ENCODE measurements around the gene TCERG1L.
A peak's percentile ranks its signal among the peaks of the same experiment; 100 is the strongest.
"Not testable (repeated sequence)": the region's sequence is repeated elsewhere in the genome, so short reads cannot be mapped to it uniquely, and the experiment has no call there.

TCERG1L gene

DNA sequence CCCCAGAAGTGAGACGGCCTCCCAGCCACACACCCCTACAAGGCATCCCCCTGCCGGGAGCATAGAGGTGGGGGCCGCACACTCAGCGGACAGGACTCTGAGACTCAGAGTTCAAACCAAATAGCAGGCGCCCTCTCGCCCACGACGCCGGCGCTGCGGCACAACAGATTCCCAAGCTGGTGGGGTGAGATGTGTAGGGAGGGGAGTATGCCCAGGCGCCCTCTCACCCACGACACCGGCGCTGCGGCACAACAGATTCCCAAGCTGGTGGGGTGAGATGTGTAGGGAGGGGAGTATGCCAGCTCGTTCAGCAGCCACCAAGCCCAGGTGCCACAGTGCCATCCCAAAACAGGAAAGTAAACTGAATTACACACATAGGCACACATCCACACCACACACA lies 64.7 kb downstream of the TCERG1L start:
- no peak for DNase-seq

DNA sequence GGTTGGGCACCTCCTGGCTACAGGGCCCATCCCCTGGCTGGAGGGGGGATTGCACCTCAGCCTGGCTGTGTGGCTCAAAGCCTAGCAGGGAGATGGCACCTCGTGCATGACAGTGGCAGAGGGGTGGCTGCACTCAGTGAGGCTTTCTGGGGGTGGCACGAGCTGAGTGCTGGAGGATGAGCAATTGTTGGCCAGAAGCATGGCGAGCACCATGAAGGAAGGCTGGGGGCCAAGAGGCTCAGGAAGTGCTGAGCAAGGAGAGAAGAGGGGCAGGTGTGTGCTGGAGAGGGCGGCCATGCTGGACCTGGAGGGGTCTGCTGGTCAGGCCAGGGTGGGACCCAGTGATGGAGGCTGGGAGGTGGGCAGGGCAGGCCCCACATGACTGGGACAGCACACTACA lies 65.4 kb downstream of the TCERG1L start:
- no peak for DNase-seq

DNA sequence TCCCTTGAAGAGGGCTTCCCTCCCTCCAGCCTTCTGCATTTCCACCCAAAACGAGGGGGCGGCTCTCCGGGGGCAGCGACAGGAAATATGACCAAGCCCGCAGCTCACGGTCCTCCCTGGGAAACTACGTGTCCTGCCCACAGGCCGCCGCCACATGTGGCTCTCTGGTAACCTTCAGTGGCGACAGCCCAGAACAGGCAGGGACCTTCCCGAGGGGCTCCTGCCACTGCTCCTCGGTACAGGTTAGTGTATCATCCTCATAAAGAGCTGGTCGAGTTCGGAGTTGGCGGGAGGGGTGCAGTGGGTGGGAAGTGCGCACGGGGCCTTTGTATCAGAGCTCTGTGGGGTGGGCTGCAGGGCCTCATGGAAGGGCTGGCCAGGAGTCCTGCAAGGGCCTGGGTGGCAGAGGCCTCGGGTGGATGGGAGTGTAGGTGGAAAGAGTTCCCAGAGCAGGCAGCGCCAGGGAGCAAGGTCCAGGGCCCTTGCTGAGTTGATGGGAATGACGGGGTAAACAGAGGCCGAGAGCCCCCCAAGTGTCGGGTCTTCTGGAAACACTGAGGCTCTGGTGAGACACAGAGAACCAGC lies 66.0 kb downstream of the TCERG1L start:
- no peak for DNase-seq

DNA sequence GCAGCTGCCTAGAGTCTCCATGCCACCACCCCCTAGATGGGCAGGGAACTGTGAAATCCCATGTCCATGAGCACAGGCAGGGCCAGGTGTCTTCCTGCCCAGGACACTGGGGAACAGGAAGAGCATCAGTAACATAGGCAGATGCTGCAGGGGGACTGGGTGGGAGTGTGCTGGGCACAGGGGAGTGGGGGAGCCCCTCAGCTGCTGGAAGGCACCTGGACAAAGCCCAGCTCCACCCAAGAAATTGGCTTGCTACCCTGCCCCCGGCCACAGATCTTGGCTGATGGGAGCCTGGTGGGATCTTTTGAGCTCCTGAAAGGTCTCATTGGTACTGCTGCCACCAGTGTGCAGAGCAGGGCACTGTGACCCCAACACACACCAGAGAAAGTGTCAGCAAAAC lies 66.7 kb downstream of the TCERG1L start:
- DNase-seq = no peak

DNA sequence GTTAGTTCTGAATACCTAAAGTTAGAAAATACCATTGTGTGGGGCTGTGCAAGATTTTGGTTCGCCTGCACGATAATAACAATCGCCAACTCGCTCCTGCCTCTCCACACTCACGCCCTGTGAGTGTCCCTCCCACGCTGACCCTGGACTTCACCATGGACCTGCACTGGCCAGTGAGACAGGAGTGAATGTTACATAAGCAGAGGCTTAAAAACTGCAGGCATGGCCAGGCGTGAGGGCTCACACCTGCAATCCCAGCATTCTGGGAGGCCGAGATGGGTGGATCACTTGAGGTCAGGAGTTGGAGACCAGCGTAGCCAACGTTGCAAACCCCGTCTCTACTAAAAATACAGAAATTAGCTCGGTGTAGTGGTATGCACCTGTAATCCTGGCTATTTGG lies 68.4 kb downstream of the TCERG1L start:
- no peak for DNase-seq

DNA sequence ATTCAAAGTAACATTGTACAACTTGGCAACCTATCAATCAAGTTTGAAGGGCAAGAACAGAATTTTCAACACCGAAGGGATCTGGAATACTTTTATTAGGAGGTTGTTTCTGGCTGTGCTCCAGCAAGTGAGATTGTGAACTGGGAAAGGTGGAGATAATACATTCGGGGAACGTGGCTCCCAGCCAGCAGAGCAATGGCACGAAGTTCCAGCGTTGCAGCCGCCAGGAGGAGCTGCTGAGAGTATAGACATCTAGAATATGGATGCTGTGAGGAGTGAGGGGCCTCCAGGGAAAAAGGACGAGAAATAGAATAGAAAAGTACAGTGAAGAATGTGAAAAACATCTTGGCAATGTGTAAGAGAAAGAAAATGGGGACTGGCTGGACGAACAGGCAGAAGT lies 69.5 kb downstream of the TCERG1L start:
- DNase-seq = peak; percentile 6

DNA sequence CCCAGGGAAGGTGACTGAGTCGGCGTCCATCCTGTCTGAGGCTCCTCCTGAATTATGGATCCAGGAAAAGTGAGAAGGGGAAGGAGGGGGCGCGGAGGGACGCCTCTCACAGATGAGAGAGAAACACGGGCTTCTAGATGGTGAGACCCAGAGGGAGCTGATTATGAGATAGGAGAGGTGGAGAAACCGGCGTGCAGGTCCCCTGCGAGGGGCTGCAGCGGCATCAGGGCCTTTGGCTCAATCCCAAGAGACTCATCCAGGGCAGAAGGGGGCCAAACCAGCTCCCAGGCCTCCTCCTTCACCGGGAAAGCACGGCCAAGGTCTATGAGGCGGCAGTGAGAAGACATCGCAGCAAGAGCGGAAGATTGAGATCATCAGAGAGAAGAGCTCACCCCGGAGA lies 70.8 kb downstream of the TCERG1L start:
- no peak for DNase-seq

DNA sequence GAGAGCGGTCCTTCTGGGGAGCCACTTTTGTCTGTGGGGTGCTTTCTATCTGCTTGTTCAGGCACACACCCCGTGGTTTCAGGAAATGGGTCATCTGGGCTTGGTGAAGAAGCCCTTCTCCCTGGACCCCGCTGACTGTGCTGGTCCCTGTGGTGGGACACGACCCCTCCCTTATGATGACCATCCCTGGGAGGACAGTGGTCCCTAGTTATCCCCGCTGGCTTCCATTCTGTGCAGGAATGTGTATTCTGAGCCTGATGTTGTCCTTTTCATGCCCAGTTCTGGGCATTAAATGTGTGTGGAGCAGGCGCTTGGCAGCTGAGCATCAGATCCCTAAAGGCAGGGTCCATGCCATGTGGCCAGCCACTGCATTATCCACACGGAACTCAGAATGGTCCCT lies 71.6 kb downstream of the TCERG1L start:
- DNase-seq = no peak

DNA sequence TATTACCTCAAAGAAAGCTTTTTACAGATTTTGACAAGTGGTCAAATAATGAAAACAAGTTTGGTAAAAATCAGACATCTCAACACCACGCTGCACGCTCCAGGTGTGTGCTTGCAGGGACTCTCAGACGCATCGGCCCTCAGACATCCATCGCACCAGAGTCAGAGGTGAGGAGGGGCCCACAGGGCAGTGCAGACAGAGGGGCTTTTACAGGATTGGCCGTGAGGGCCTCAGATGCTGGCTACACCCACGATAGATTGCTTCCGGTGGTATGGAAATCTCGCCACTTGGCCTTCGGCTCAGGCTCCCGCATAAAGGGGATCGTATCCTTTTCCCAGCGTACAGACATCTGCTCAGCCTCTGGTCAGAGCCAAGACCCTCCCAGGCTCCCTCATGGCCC lies 72.1 kb downstream of the TCERG1L start:
- no peak for DNase-seq

DNA sequence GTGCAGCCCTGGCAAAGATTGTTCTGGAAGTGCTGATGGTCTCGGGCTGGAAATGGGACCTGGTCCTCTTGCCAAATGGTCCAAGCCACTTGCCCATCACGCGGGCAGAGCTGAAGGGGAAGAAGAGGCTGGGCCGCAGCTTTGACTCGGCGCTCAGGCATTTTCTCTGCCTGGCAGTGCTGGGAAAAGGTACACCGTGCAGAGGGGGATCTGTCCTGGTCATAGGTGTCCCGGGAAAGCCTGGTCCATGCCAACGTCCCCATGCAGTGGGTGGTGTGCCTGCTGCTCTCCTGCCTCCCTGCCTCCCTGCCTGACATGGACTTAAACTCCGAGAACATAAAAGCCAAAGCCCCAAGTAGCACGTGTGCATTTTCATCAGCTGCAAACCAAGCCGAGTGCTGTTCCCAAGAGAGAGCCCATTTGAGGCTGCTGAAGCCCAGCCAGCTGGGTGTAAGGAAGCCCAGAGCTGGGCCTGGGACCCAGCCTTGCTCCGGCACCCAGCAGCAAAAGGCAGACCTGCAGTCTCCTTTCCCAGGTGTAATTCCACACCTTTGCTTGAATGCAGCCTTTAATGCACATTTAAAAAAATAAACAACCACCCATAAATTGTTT lies 72.7 kb downstream of the TCERG1L start:
- no peak for DNase-seq

DNA sequence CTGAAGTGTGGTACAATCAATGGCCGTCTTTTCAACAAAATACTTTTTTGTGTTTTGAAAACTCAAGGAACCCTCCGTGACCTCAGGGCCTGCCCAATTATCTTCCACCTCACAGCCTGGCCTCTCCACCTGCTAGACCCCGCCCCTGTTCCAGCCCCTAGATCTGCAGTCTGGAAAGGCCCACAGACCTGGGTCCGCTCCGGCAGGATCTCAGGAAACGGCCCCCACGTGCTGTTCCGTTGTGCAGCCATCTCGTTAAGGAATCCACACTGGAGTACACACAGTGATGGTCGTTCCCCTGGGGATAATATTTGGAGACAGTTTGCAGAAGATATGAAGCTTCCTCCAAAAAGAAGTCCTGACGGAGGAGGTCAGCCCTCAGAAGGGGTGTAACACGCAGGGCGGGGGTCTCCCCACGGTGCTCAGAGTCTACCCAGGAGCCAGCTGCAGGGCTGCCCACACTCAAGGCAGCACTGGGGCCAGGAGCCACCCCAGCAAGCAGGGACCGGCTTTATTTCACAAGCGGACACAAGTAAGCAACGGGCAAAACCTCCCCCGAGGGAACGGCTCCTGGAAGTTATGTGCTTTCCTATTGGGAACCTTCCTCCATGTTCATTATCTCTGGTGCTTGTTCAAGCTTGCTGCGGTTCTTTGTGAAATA lies 73.4 kb downstream of the TCERG1L start:
- no peak for DNase-seq

DNA sequence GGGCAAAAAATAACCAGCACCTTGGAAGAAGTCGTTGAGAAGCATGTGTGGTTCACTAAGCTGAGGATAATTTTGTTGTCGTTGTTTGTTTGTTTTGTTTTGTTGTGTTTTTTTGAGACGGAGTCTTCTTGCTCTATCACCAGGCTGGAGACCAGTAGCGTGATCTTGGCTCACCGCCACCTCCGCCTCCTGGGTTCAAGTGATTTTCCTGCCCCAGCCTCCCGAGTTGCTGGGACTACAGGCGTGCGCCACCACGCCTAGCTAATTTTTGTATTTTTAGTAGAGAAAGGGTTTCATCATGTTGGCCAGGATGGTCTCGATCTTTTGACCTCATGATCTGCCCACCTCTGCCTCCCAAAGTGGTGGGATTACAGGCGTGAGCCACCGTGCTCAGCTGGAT lies 76.9 kb downstream of the TCERG1L start:
- not testable (repeated sequence) for DNase-seq

DNA sequence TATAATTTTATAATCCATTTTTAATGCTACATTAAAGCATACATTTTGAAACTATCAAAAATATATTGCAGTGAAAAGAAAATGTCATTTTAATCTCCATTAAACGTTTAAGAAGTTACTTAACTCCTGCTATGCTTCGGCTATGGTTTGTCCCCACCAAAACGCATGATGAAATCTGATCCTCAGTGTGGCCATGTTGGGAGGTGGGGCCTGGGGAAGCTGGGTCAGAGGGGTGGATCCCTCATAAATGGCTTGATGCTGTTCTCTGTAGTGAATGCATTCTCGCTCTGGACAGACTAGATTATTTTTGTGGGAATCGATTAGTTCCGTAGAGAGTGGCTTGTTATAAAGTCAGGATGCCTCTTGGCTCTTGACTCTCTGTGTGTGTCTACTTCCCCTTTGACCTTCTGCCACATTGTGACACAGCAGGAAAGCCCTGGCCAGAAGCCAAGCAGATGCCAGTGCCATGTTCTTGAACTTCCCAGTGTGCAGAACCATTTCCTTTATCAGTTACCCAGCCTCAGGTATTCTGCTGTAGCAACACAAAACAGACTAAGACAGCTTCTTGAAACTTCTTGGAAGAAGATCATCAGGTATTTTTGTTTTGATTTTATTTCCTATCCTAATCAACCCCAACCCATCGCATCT lies 77.8 kb downstream of the TCERG1L start:
- DNase-seq = peak; percentile 14

DNA sequence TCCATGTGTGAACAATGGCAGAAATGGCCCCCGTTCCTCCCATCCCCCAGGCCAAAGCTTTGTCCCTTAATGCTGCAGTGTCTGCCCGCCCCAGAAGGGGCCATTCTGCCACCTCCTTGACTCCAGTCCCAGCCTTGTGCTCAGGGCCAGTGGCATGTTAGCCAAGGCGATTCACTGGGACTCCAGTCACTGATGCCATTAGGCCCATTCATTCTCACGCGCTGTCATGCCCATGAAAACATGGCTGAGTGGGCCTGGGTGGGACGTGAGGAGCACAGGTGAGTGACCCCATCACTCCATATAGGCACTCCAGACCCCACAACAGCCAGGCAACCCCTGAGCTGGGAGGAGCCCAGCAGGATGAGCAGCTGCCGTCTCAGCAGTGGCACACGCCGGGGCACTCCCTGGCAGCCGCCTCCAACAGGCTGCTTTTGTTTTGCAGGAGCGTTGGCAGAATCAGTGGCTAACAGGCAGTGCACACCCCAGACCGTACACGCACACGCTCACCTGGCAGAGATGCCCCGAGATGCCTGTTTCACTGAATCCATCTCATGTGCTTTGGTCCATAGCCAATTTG lies 79.5 kb downstream of the TCERG1L start:
- DNase-seq = peak; percentile 74

DNA sequence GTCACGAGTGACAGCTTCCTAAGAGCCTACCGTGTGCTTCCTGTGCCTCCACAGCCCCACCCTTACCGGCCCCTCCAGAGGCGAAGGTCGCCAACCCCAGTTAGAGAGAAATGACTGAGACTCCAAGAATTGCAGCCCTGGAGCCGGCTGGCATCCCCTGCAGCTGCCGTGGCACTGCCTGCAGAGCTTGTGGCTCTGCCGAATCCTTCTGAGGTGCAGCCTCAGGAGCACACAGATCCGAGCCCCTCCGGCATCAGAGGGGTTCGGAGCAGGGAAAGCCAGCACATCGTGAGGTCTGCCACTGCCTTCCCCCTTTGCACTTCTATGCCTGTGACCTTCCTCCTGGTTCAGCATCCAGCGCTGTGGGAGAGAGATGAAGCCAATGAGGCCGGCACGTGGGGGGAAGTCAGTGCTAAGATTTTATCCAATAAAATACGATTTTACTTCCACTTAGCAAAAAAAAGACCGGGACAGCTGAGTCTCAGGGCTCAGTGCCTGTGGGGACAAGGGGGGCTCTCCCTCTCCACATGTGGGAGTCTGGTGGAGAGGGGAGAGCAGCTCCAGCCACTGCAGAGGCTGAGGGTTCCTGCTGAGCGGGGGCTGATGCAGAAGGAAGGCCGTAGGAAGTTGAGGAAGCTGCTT lies 80.1 kb downstream of the TCERG1L start:
- no peak for DNase-seq

DNA sequence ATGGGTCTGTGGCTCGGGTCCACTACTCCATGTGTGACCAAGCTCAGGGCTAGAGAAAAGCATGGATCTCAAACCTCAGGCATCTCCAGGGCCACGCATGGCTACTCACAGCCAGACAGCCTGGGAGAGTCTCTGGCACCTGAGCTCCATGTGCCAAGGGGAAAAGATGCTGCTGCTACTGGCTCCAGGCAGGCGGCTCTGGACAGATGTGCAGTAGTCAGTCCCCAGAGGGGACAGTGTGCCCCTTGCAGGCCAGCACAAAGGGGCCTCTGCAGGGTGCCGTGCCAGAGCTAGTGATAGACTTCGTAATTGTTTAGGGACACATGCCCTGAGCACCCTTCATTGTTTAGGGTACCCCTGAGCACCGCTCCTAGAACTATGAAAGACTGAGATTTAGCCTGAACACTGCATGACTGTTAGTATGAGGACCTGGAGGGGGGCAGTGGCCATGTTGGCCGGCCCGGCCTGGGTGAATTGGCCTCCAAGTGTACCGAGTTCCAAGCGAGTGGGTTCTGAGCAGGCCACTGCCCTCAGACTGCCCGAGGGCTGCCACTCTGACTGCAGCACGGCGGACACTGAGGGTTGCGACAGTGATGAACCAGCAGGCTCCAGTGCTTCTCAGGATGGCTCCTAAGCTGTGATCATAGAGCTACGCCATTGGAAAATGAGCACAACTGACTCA lies 80.7 kb downstream of the TCERG1L start:
- no peak for DNase-seq

DNA sequence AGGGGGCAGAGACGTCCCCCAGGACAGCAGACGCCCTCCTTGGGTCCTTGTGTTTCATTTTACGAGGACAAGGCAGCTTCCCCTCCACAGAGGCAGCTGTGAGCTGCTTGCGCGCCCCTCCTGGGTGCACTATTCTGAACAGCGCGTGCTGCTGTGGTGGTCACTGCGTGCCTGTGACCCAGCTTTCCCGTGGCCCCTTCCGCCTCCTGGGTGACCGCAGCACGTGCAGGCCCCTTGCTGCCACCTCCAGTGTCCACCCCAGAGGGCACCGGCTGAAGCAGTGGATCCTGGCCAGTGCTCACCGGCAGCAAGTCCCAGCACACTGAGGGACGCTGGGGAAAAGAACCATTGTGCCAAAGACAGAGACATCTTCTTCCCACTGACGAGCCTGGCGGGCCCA lies 81.4 kb downstream of the TCERG1L start:
- DNase-seq = no peak

DNA sequence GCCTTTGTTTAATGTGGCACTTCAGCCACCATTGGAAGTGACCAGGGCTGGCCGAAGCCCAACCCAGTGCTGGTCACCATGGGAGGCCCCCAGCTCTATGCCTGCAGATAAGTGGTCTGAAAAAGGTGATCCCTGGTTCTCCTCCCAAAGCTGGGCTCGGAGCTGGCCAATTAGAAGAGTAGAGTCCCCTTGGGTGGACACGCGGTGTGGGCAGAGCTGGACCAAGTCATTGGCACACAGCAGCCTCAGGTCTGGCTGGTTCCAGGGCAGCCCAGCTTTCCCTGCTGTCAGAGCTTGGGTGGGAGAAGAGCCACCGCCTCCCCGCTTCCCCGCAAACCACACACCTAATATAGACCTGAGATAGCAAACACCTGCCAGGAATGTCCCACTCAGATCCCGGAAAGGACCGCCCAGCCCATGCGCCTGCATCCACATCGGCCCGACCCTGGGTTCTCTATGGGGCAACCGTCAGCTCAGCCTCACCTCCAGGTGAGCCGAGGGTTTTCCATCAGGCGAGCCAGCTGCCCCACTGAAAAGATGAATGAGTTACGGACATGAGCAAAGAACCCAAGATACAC lies 84.3 kb downstream of the TCERG1L start:
- DNase-seq = no peak

DNA sequence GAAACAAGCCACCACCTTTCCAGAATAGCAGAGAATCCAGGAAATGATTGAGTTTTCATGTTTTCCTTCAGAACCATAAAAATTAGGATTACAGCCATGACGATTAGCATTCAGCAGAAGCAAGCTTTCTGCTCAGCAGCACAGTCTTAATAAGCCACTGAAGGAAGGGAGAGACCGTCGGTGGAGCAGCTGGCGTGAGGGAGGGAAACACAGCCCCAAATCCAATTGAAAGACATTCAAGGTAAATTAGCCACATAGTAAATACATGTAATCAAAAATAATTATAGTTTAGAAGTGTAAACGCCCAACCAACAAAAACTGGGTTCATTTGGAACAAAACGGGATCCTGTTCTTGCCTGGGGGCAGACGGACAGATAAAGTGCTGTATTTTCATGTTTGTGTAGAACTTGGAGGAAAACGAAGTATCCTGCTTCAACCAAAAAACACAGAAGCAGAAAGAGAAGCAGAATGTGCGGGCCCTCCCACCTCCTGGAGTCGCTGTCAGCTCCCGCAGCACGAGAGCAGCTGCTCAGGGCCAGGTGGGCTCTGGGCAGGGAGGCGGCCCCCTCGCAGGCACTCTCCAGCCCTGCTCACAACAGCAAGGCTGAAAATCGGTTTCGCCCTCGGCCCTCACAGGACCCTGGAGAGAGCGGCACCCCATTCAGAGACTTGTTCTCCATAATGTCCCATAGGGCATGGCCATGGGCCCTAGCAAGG lies 84.9 kb downstream of the TCERG1L start:
- peak; percentile 37 for DNase-seq

DNA sequence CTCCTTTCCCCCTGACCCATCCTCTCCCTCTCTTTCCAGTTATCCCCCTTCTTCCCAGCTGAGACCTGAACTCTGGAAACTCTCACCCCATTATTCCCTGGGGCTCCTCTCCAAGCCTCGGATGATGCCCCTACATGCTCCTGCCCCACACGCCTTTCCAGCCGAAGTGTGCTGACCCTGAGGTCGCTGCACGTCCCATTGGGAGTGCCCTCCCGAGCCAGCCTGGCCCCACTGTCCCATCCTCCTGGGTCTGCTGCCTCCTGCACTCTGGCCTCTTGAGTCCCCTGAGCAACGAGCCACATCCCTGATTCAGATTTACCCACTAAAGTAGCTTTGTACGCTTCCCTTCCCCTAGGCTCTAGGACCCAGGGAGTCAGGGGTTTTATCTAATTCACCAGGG lies 87.4 kb downstream of the TCERG1L start:
- DNase-seq = no peak

DNA sequence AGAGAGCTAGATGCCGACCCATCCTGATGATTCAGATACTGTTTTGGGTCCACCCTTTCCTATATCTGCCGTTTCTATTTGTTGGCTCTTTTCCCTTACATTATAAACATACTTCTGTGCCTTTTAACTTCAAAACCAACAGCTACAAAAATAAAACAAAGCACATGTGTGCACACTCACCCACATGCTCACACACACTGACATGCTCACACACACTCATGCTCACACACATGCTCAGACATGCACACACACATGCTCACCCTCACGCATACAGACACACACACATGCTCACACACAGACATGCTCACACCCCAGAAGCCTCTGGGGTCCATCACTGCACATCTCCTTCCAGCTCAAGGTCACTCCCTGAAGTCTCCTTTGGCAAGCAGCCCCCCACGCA lies 88.1 kb downstream of the TCERG1L start:
- no peak for DNase-seq

DNA sequence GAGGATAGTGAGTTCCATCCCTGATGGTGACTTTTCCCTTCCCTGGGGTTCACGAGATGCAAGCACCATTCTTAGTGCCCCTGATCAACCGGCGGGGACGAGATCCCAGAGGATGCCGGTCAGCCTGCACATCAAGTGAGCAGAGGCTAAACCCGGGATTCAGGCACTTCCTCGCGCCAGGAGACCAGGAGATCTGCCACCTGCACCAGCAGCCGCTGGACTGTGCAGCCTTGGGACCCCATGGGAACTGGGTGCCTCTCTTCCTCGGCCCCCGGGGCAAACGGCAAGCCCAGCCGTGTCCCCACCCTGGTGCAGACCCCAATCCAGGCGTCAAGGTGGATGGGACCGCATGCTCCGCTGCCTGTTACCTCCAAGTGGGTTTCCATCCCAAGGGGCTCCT lies 88.5 kb downstream of the TCERG1L start:
- no peak for DNase-seq
